Measurements from ENCODE around the gene ENDOD1. TPM values are rescaled to one million over a fixed set of nuclear protein-coding genes. Genes with fewer than 3 reads are reported as not detected.
"Not testable (repeated sequence)": the region's sequence is repeated elsewhere in the genome, so short reads cannot be mapped to it uniquely, and the experiment has no call there.

ENDOD1 gene
- total RNA-seq, 2 donors from 2014 or later: 68.1 to 71.8 TPM

- TF ChIP-seq CTCF (IDR thresholded peaks at IDR 0.05): no peak
- no peaks in the 10 kb centered on the region for H3K4me1 ChIP-seq
- H3K27ac ChIP-seq: no peak overlapping the region
- no peak overlapping the region for H3K9ac ChIP-seq (ENCODE audit: low read depth in 2 of 2, low read length in 2 of 2)
- peaks cover 5% of the 10 kb centered on the region for H3K36me3 ChIP-seq
- no peak overlapping the region for H3K4me3 ChIP-seq
- no peaks in the 10 kb centered on the region for H3K9me3 ChIP-seq
- intact Hi-C loops (cut with DNase I): no loop called here
- DNase-seq: no peak
- H3K27me3 ChIP-seq: no peaks in the 10 kb centered on the region
These were observed 39.0 kb downstream of the ENDOD1 start for GRCh38 chr11:95128602-95129001.

- Histone ChIP-seq H3K27me3 (no peaks in the 10 kb centered on the region), H3K36me3 (peaks cover 5% of the 10 kb centered on the region), H3K4me1 (no peaks in the 10 kb centered on the region), H3K9ac (ENCODE audit: low read depth in 2 of 2, low read length in 2 of 2) (no peak overlapping the region), H3K4me3 (no peak overlapping the region), H3K27ac (no peak overlapping the region), H3K9me3 (no peaks in the 10 kb centered on the region)
- no peak for TF ChIP-seq CTCF (IDR thresholded peaks at IDR 0.05)
- peak; percentile 48 for DNase-seq
- intact Hi-C loops (cut with DNase I): no loop called here
These were observed 43.3 kb downstream of the ENDOD1 start for GRCh38 chr11:95132956-95133355.

GRCh38 chr11:95134491-95134890, 44.8 kb downstream of the ENDOD1 start:
- H3K4me3 ChIP-seq: no peak overlapping the region
- H3K27ac ChIP-seq: no peak overlapping the region
- no peak for DNase-seq
- no peaks in the 10 kb centered on the region for H3K9me3 ChIP-seq
- no peaks in the 10 kb centered on the region for H3K36me3 ChIP-seq
- no peak for TF ChIP-seq CTCF (IDR thresholded peaks at IDR 0.05)
- no peak overlapping the region for H3K9ac ChIP-seq (ENCODE audit: low read depth in 2 of 2, low read length in 2 of 2)
- intact Hi-C loops (cut with DNase I): no loop called here
- no peaks in the 10 kb centered on the region for H3K27me3 ChIP-seq
- no peaks in the 10 kb centered on the region for H3K4me1 ChIP-seq

- no peak for DNase-seq
- Histone ChIP-seq H3K27me3 (no peaks in the 10 kb centered on the region), H3K4me3 (no peak overlapping the region), H3K36me3 (no peaks in the 10 kb centered on the region), H3K9ac (ENCODE audit: low read depth in 2 of 2, low read length in 2 of 2) (no peak overlapping the region), H3K27ac (no peak overlapping the region), H3K4me1 (no peaks in the 10 kb centered on the region), H3K9me3 (no peaks in the 10 kb centered on the region)
- TF ChIP-seq CTCF (IDR thresholded peaks at IDR 0.05): no peak
- intact Hi-C loops (cut with DNase I): loop anchor here (5.0 kb wide), 1 partner anchor 63 kb away; no protein-coding TSS in a partner anchor
These were observed 45.5 kb downstream of the ENDOD1 start for GRCh38 chr11:95135155-95135554.

GRCh38 chr11:95135880-95136279, 46.2 kb downstream of the ENDOD1 start:
- Histone ChIP-seq H3K36me3 (no peaks in the 10 kb centered on the region), H3K27ac (no peak overlapping the region), H3K4me1 (no peaks in the 10 kb centered on the region), H3K9ac (ENCODE audit: low read depth in 2 of 2, low read length in 2 of 2) (no peak overlapping the region), H3K27me3 (no peaks in the 10 kb centered on the region), H3K4me3 (no peak overlapping the region), H3K9me3 (no peaks in the 10 kb centered on the region)
- intact Hi-C loops (cut with DNase I): loop anchor here (5.0 kb wide), 1 partner anchor 64 kb away; no protein-coding TSS in a partner anchor
- TF ChIP-seq CTCF (IDR thresholded peaks at IDR 0.05): no peak
- DNase-seq: no peak

GRCh38 chr11:95136747-95137146, 47.1 kb downstream of the ENDOD1 start:
- intact Hi-C loops (cut with DNase I): loop anchor here (5.0 kb wide), 1 partner anchor 64 kb away; no protein-coding TSS in a partner anchor
- H3K27ac ChIP-seq; H3K9ac ChIP-seq (ENCODE audit: low read depth in 2 of 2, low read length in 2 of 2); H3K4me3 ChIP-seq; H3K4me1 ChIP-seq; H3K27me3 ChIP-seq; H3K9me3 ChIP-seq; DNase-seq; H3K36me3 ChIP-seq: not testable (repeated sequence)

All from colonic mucosa (tissue), 4 donors.